Stomach (tissue), 4 donors: ENCODE data around the gene TPCN1.

Experiments used
- CTCF ChIP-seq, 7 experiments: fragments of 450-650 bp in 4 of 7; fragments of 200-600 bp in 3 of 7; sonication (generic) in 3 of 7; IDR thresholded peaks; one replicate each; pipeline ENCODE4 v1.5.1; 2016 to 2019; ENCODE audit warnings: antibody characterized with exemption in 7 of 7, control low read depth in 2 of 7, mild to moderate bottlenecking in 1 of 7
- EP300 ChIP-seq: sonication (generic); formaldehyde crosslinking; IDR thresholded peaks from one replicate; pipeline ENCODE4 v1.6.1; 2017; ENCODE audit warnings: antibody characterized with exemption
- POLR2A ChIP-seq, 4 donors: fragments of 450-650 bp; IDR thresholded peaks; one replicate each; pipeline ENCODE4 v1.6.1; 2016; ENCODE audit warnings: antibody characterized with exemption in 4 of 4, control low read depth in 2 of 4, mild to moderate bottlenecking in 1 of 4, moderate library complexity in 1 of 4
- POLR2AphosphoS5 ChIP-seq, 3 donors: sonication (generic); formaldehyde crosslinking; IDR thresholded peaks; one replicate each; pipeline ENCODE4 v1.6.1; 2016; ENCODE audit warnings: antibody characterized with exemption in 3 of 3

- TF ChIP-seq CTCF (IDR thresholded peaks at IDR 0.05) (no peak), EP300 (no peak), POLR2A (IDR thresholded peaks at IDR 0.05) (no peak), POLR2AphosphoS5 (IDR thresholded peaks at IDR 0.05) (no peak)
Measured at GRCh38 chr12:113318046-113318656, 96.9 kb downstream of the TPCN1 start.
